Fibroblast of pulmonary artery (primary cell): ENCODE measurements around the gene PPM1N.

ENCODE experiments used
- DNase-seq: peaks from one replicate; pipeline ENCODE4 v3.0.0-alpha.2; 2010; ENCODE audit warnings: low read depth
- H3K4me3 ChIP-seq: replicated peaks from 2 replicates; pipeline ENCODE4 v1.5.1; 2011; ENCODE audit warnings: low read depth, mild to moderate bottlenecking, control low read depth, low read length, moderate library complexity
- CTCF ChIP-seq: IDR thresholded peaks from 2 replicates; pipeline ENCODE4 v1.5.1; 2011; ENCODE audit warnings: mild to moderate bottlenecking, control low read depth, low read length, inconsistent platforms; ENCODE audit errors: missing control alignments

PPM1N gene

GRCh38 chr19:45467115-45467455 is 31.2 kb upstream of the PPM1N start:
- no peak for DNase-seq
- no peak for TF ChIP-seq CTCF
- peak overlapping the region; percentile 97 for H3K4me3 ChIP-seq

- DNase-seq, result peak; percentile 97
- no peak for TF ChIP-seq CTCF
- H3K4me3 ChIP-seq, result peak within 1 kb of the TSS; percentile 97
These were observed 30.6 kb upstream of the PPM1N start, which contains the start of gene FOSB for GRCh38 chr19:45467456-45468158. Gene FOSB, plus strand, starts transcription at chr19:45467996. Its CDS starts 591 bp downstream, at chr19:45468587.

GRCh38 chr19:45468159-45468651 is 30.0 kb upstream of the PPM1N start:
- peak overlapping the region; percentile 97 for H3K4me3 ChIP-seq
- TF ChIP-seq CTCF, result no peak
- DNase-seq, result no peak

- DNase-seq, result no peak
- peak overlapping the region; percentile 97 for H3K4me3 ChIP-seq
- no peak for TF ChIP-seq CTCF
These were observed 29.5 kb upstream of the PPM1N start for GRCh38 chr19:45468803-45469131.

- peak overlapping the region; percentile 97 for H3K4me3 ChIP-seq
- TF ChIP-seq CTCF, result no peak
- peak; percentile 94 for DNase-seq
These were observed 28.9 kb upstream of the PPM1N start for GRCh38 chr19:45469132-45469944.

GRCh38 chr19:45469945-45470761 is 28.1 kb upstream of the PPM1N start:
- peak; percentile 55 for DNase-seq
- H3K4me3 ChIP-seq, result peak overlapping the region; percentile 97
- TF ChIP-seq CTCF, result no peak
